HepG2 (cell line): ENCODE measurements around the gene SNRNP48. TPM values are rescaled to one million over a fixed set of nuclear protein-coding genes. Genes with fewer than 3 reads are reported as not detected.

ENCODE experiments used
- ETV5 ChIP-seq: IDR thresholded peaks from 2 replicates; pipeline ENCODE4 v1.6.1; 2018; ENCODE audit warnings: missing biosample characterization, missing genetic modification reagents, inconsistent platforms, borderline replicate concordance
- FLYWCH1 ChIP-seq: sonication (generic); formaldehyde crosslinking; IDR thresholded peaks from 2 replicates; pipeline ENCODE4 v1.8.1; 2023; ENCODE audit warnings: mild to moderate bottlenecking, missing genetic modification reagents
- HNRNPUL1 ChIP-seq: fragments of 200-400 bp; formaldehyde crosslinking; IDR thresholded peaks from 2 replicates; pipeline ENCODE4 v1.6.1; 2017; ENCODE audit warnings: low read depth, mild to moderate bottlenecking, low read length, moderate library complexity
- ISX ChIP-seq: sonication (generic); formaldehyde crosslinking; conservative IDR thresholded peaks from 2 replicates; pipeline ENCODE4 v1.5.0; 2020; ENCODE audit warnings: missing genetic modification reagents
- KDM5A ChIP-seq: fragments of 200-600 bp; sonication (generic); IDR thresholded peaks from 2 replicates; pipeline ENCODE4 v1.7.0; 2018; ENCODE audit warnings: antibody characterized with exemption, mild to moderate bottlenecking, low read length, borderline replicate concordance
- POGZ ChIP-seq: sonication (generic); formaldehyde crosslinking; IDR thresholded peaks from 2 replicates; pipeline ENCODE4 v1.4.0; 2020; ENCODE audit warnings: mild to moderate bottlenecking, missing genetic modification reagents
- TBX2 ChIP-seq: sonication (generic); formaldehyde crosslinking; IDR thresholded peaks from 2 replicates; pipeline ENCODE4 v1.5.0; 2020; ENCODE audit warnings: missing genetic modification reagents, mild to moderate bottlenecking, borderline replicate concordance
- U2AF1 ChIP-seq: fragments of 200-400 bp; formaldehyde crosslinking; optimal IDR thresholded peaks from 2 replicates; pipeline ENCODE3; 2017; ENCODE audit warnings: mild to moderate bottlenecking, low read depth, low read length
- ZBTB7A ChIP-seq: sonication (generic); formaldehyde crosslinking; IDR thresholded peaks from 2 replicates; pipeline ENCODE4 v1.8.0; 2022; ENCODE audit warnings: mild to moderate bottlenecking, missing genetic modification reagents
- ZNF44 ChIP-seq: sonication (generic); formaldehyde crosslinking; IDR thresholded peaks from 2 replicates; pipeline ENCODE4 v1.5.1; 2020; ENCODE audit warnings: mild to moderate bottlenecking, missing genetic modification reagents
- ZNF501 ChIP-seq: sonication (generic); formaldehyde crosslinking; IDR thresholded peaks from 2 replicates; pipeline ENCODE4 v1.5.1; 2020; ENCODE audit warnings: mild to moderate bottlenecking, moderate library complexity, missing genetic modification reagents
- ZNF570 ChIP-seq: sonication (generic); formaldehyde crosslinking; IDR thresholded peaks from 2 replicates; pipeline ENCODE4 v1.4.0; 2020; ENCODE audit warnings: mild to moderate bottlenecking, missing genetic modification reagents, borderline replicate concordance
- ZNF773 ChIP-seq: sonication (generic); formaldehyde crosslinking; IDR thresholded peaks from 2 replicates; pipeline ENCODE4 v1.4.0; 2020; ENCODE audit warnings: missing genetic modification reagents, borderline replicate concordance
- polyA plus RNA-seq, 8 experiments: library from polyadenylated mRNA; depleted of rRNA in 3 of 8; stranded (reverse) in 7 of 8; unstranded in 1 of 8; fragments of >200 nt; fragmentation: Illumina TruSeq in 4 of 8; extraction: Trizol in 4 of 8; gene quantifications; 2 replicates each; pipeline versions ENCODE4 v1.2.1 to v1.2.3, GENCODE V29; 2011 to 2016; ENCODE audit warnings: low read depth in 4 of 8, missing spikeins in 1 of 8, mixed read lengths in 1 of 8; ENCODE audit not compliant: insufficient read depth in 1 of 8
- total RNA-seq, 5 experiments: library from RNA; depleted of rRNA; stranded (reverse); fragments of >200 nt; fragmentation: Illumina TruSeq; extraction: Trizol; gene quantifications; 2 replicates each; pipeline ENCODE4 v1.2.3, GENCODE V29; 2016; ENCODE audit warnings: low read depth in 1 of 5
- TF ChIP-seq, protein P1 (sequence below): sonication (generic); formaldehyde crosslinking; IDR thresholded peaks from 2 replicates; pipeline ENCODE4 v1.4.0; 2020; ENCODE audit warnings: mild to moderate bottlenecking, low read depth, missing genetic modification reagents
- TF ChIP-seq, protein P2 (sequence below): sonication (generic); formaldehyde crosslinking; IDR thresholded peaks from 2 replicates; pipeline ENCODE4 v1.5.1; 2020; ENCODE audit warnings: missing genetic modification reagents, mild to moderate bottlenecking, borderline replicate concordance
- TF ChIP-seq, protein P3 (sequence below): sonication (generic); formaldehyde crosslinking; IDR thresholded peaks from 2 replicates; pipeline ENCODE4 v1.5.0; 2020; ENCODE audit warnings: mild to moderate bottlenecking, missing genetic modification reagents
- TF ChIP-seq, protein P4 (sequence below): sonication (generic); formaldehyde crosslinking; IDR thresholded peaks from 2 replicates; pipeline ENCODE4 v1.4.0; 2020; ENCODE audit warnings: missing genetic modification reagents, borderline replicate concordance

The SNRNP48 gene
- total and polyA plus RNA-seq, 2 of the 13 experiments (the other 11 are each of a cell fraction or from before 2014, with no cell fraction given) = 17.5 to 47.5 TPM

DNA sequence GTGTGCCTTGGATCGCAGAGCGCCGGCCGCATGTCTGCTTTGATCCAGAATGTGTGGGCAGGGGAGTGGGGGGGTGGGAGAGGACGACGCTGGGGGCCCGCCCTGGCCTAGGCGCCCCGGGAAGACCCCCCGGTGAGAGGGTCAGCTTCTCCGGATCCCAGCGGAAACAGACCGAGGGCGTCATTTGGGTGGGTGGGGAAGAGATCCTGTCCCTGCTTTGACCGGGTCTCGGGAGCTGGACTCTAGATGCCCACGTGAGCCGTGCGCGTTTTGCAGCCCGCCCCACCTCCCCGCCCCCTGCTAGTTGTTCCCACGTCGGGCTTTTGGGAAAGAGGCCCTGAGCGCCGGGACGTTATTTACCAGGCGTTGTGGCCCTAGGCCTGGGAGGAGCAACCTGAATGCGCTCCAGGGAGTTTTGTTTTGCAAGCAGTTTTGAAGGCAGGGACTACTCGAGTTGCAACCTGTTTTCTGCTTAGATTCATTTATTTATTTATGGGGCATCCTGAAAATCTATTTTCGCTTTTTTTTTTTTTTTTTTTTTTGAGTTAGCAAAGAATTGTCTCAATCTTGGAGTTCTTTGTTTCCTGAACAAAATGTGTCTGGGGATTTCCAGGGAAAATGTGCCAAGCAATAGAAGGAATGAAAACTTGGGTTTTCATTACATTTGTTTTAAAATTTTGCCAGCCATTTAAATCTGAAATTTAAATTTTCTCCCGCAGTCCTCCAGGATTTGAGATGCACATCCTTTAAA is 46.9 kb upstream of the SNRNP48 start (continued):
- TF ChIP-seq ZNF570 (CRISPR knock-in tag) = no peak
- TF ChIP-seq, protein P1, sequence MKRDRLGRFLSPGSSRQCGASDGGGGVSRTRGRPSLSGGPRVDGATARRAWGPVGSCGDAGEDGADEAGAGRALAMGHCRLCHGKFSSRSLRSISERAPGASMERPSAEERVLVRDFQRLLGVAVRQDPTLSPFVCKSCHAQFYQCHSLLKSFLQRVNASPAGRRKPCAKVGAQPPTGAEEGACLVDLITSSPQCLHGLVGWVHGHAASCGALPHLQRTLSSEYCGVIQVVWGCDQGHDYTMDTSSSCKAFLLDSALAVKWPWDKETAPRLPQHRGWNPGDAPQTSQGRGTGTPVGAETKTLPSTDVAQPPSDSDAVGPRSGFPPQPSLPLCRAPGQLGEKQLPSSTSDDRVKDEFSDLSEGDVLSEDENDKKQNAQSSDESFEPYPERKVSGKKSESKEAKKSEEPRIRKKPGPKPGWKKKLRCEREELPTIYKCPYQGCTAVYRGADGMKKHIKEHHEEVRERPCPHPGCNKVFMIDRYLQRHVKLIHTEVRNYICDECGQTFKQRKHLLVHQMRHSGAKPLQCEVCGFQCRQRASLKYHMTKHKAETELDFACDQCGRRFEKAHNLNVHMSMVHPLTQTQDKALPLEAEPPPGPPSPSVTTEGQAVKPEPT = no peak
- TF ChIP-seq ISX (CRISPR knock-in tag) = no peak
- peak; percentile 91 for TF ChIP-seq TBX2 (CRISPR knock-in tag)
- TF ChIP-seq ZNF773 (CRISPR knock-in tag) = peak; percentile 75; the same call in 1 of the 2 replicates
- peak; percentile 60; the same call in 1 of the 2 replicates for TF ChIP-seq ETV5 (CRISPR knock-in tag)
- no peak for TF ChIP-seq U2AF1
- peak; percentile 81; the same call in 1 of the 2 replicates for TF ChIP-seq FLYWCH1 (CRISPR knock-in tag)
- TF ChIP-seq, protein P2, sequence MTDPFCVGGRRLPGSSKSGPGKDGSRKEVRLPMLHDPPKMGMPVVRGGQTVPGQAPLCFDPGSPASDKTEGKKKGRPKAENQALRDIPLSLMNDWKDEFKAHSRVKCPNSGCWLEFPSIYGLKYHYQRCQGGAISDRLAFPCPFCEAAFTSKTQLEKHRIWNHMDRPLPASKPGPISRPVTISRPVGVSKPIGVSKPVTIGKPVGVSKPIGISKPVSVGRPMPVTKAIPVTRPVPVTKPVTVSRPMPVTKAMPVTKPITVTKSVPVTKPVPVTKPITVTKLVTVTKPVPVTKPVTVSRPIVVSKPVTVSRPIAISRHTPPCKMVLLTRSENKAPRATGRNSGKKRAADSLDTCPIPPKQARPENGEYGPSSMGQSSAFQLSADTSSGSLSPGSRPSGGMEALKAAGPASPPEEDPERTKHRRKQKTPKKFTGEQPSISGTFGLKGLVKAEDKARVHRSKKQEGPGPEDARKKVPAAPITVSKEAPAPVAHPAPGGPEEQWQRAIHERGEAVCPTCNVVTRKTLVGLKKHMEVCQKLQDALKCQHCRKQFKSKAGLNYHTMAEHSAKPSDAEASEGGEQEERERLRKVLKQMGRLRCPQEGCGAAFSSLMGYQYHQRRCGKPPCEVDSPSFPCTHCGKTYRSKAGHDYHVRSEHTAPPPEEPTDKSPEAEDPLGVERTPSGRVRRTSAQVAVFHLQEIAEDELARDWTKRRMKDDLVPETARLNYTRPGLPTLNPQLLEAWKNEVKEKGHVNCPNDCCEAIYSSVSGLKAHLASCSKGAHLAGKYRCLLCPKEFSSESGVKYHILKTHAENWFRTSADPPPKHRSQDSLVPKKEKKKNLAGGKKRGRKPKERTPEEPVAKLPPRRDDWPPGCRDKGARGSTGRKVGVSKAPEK = peak; percentile 84
- peak; percentile 52; the same call in 1 of the 2 replicates for TF ChIP-seq KDM5A
- TF ChIP-seq POGZ = peak; percentile 49; the same call in 1 of the 2 replicates
- TF ChIP-seq ZNF44 (CRISPR knock-in tag) = no peak
- TF ChIP-seq, protein P3, sequence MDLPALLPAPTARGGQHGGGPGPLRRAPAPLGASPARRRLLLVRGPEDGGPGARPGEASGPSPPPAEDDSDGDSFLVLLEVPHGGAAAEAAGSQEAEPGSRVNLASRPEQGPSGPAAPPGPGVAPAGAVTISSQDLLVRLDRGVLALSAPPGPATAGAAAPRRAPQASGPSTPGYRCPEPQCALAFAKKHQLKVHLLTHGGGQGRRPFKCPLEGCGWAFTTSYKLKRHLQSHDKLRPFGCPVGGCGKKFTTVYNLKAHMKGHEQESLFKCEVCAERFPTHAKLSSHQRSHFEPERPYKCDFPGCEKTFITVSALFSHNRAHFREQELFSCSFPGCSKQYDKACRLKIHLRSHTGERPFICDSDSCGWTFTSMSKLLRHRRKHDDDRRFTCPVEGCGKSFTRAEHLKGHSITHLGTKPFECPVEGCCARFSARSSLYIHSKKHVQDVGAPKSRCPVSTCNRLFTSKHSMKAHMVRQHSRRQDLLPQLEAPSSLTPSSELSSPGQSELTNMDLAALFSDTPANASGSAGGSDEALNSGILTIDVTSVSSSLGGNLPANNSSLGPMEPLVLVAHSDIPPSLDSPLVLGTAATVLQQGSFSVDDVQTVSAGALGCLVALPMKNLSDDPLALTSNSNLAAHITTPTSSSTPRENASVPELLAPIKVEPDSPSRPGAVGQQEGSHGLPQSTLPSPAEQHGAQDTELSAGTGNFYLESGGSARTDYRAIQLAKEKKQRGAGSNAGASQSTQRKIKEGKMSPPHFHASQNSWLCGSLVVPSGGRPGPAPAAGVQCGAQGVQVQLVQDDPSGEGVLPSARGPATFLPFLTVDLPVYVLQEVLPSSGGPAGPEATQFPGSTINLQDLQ (CRISPR knock-in tag) = no peak
- TF ChIP-seq ZBTB7A (CRISPR knock-in tag) = peak; percentile 53; the same call in 1 of the 2 replicates
- no peak for TF ChIP-seq ZNF501
- TF ChIP-seq HNRNPUL1 = no peak
- TF ChIP-seq, protein P4, sequence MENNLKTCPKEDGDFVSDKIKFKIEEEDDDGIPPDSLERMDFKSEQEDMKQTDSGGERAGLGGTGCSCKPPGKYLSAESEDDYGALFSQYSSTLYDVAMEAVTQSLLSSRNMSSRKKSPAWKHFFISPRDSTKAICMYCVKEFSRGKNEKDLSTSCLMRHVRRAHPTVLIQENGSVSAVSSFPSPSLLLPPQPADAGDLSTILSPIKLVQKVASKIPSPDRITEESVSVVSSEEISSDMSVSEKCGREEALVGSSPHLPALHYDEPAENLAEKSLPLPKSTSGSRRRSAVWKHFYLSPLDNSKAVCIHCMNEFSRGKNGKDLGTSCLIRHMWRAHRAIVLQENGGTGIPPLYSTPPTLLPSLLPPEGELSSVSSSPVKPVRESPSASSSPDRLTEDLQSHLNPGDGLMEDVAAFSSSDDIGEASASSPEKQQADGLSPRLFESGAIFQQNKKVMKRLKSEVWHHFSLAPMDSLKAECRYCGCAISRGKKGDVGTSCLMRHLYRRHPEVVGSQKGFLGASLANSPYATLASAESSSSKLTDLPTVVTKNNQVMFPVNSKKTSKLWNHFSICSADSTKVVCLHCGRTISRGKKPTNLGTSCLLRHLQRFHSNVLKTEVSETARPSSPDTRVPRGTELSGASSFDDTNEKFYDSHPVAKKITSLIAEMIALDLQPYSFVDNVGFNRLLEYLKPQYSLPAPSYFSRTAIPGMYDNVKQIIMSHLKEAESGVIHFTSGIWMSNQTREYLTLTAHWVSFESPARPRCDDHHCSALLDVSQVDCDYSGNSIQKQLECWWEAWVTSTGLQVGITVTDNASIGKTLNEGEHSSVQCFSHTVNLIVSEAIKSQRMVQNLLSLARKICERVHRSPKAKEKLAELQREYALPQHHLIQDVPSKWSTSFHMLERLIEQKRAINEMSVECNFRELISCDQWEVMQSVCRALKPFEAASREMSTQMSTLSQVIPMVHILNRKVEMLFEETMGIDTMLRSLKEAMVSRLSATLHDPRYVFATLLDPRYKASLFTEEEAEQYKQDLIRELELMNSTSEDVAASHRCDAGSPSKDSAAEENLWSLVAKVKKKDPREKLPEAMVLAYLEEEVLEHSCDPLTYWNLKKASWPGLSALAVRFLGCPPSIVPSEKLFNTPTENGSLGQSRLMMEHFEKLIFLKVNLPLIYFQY = no peak
